ENCODE results near the gene PKMYT1. TPM values are rescaled to one million over a fixed set of nuclear protein-coding genes. Genes with fewer than 3 reads are reported as not detected.

The PKMYT1 gene
- total RNA-seq: 10 to 100 TPM in 3 of 8 experiments, 1 to 10 TPM in 4, under 1 TPM in 1; 0.36 to 48.7 (median 3.6) TPM

- 0 to 42% (median 19%) methylated on average over 1 to 13 of the region's 91 CpGs; no CpG with 5 or more reads in 7 of the 10 experiments for WGBS, 10 experiments
- H3K4me1 ChIP-seq (replicated peaks in 1 of 2): peaks cover 7 to 15% of the 10 kb centered on the region in 2 donors
- peak; percentile 70 to 88 (median 84) for ATAC-seq (replicated peaks in 6 of 8)
- H3K27ac ChIP-seq: peak within 1 kb of the TSS; percentile 74 to 90
- H3K4me3 ChIP-seq: peak within 1 kb of the TSS; percentile 48 to 77 (median 61)
- in situ Hi-C loops (cut with MboI; ENCODE audit: low pct_unique_long_range_greater_than_20kb in 2 of 9, low sequenced_read_pairs in 9 of 9, unreplicated experiment in 9 of 9): no loop called here
Measured at GRCh38 chr16:2980227-2981176, at the start of gene PKMYT1. PKMYT1 (minus strand) TSS chr16:2980446; CDS start chr16:2979657, 789 bp downstream.

- in situ Hi-C loops (cut with MboI; ENCODE audit: low pct_unique_long_range_greater_than_20kb in 2 of 9, low sequenced_read_pairs in 9 of 9, unreplicated experiment in 9 of 9): loop anchor here in 1 of 9 experiments (25.0 kb wide), 1 partner anchor 108 kb away; the partner anchor contains the start of gene ZNF213
- Histone ChIP-seq H3K27ac (peak overlapping the region in 1 of 2 donors; percentile 28), H3K4me3 (peak overlapping the region in 1 of 5 donors; percentile 25), H3K4me1 (replicated peaks in 1 of 2) (peaks cover 3 to 9% of the 10 kb centered on the region in 2 donors)
- ATAC-seq (replicated peaks in 6 of 8): peak in 5 of 8 experiments; percentile 5 to 45 (median 32)
- WGBS, 10 experiments: 0 to 72% (median 22%) methylated on average over 1 to 21 of the region's 59 CpGs; no CpG with 5 or more reads in 5 of the 10 experiments
Measured at GRCh38 chr16:3029491-3030221, 49.4 kb upstream of the PKMYT1 start.

GRCh38 chr16:3028716-3029319 lies 48.6 kb upstream of the PKMYT1 start:
- Histone ChIP-seq H3K4me3 (peak overlapping the region in 4 of 5 donors; percentile 10 to 27 (median 19)), H3K27ac (peak overlapping the region in 1 of 2 donors; percentile 58), H3K4me1 (replicated peaks in 1 of 2) (peaks cover 3 to 9% of the 10 kb centered on the region in 2 donors)
- in situ Hi-C loops (cut with MboI; ENCODE audit: low pct_unique_long_range_greater_than_20kb in 2 of 9, low sequenced_read_pairs in 9 of 9, unreplicated experiment in 9 of 9): loop anchor here in 1 of 9 experiments (25.0 kb wide), 1 partner anchor 108 kb away; the partner anchor contains the start of gene ZNF213
- peak in 3 of 8 experiments; percentile 12 to 38 (median 33) for ATAC-seq (replicated peaks in 6 of 8)
- 40 to 87% methylated on average over 1 to 2 of the region's 15 CpGs; no CpG with 5 or more reads in 8 of the 10 experiments for WGBS, 10 experiments

GRCh38 chr16:3027983-3028715 lies 47.9 kb upstream of the PKMYT1 start:
- ATAC-seq (replicated peaks in 6 of 8): peak; percentile 4 to 56 (median 48)
- in situ Hi-C loops (cut with MboI; ENCODE audit: low pct_unique_long_range_greater_than_20kb in 2 of 9, low sequenced_read_pairs in 9 of 9, unreplicated experiment in 9 of 9): loop anchor here in 1 of 9 experiments (25.0 kb wide), 1 partner anchor 109 kb away; the partner anchor contains the start of gene ZNF213
- WGBS, 10 experiments: 10 to 83% (median 60%) methylated on average over 1 to 9 of the region's 58 CpGs; no CpG with 5 or more reads in 7 of the 10 experiments
- peak overlapping the region; percentile 12 to 29 (median 26) for H3K4me3 ChIP-seq
- H3K27ac ChIP-seq: peak overlapping the region in 1 of 2 donors; percentile 58
- H3K4me1 ChIP-seq (replicated peaks in 1 of 2): peaks cover 4 to 9% of the 10 kb centered on the region in 2 donors

GRCh38 chr16:3027489-3027795 lies 47.2 kb upstream of the PKMYT1 start:
- Histone ChIP-seq H3K4me1 (replicated peaks in 1 of 2) (peaks cover 11 to 15% of the 10 kb centered on the region in 2 donors), H3K27ac (no peak overlapping the region), H3K4me3 (no peak overlapping the region)
- in situ Hi-C loops (cut with MboI; ENCODE audit: low pct_unique_long_range_greater_than_20kb in 2 of 9, low sequenced_read_pairs in 9 of 9, unreplicated experiment in 9 of 9): loop anchor here in 1 of 9 experiments (25.0 kb wide), 1 partner anchor 110 kb away; the partner anchor contains the start of gene ZNF213
- no peak for ATAC-seq (replicated peaks in 6 of 8)
- WGBS, 10 experiments: 50 to 94% (median 88%) methylated on average over 1 to 6 of the region's 8 CpGs; no CpG with 5 or more reads in 2 of the 10 experiments

GRCh38 chr16:3026609-3027488 lies 46.6 kb upstream of the PKMYT1 start:
- no peak for ATAC-seq (replicated peaks in 6 of 8)
- WGBS, 10 experiments: 83 to 100% (median 96%) methylated on average over 1 to 7 of the region's 24 CpGs; no CpG with 5 or more reads in 5 of the 10 experiments
- Histone ChIP-seq H3K4me3 (no peak overlapping the region), H3K4me1 (replicated peaks in 1 of 2) (peaks cover 17 to 21% of the 10 kb centered on the region in 2 donors), H3K27ac (no peak overlapping the region)
- in situ Hi-C loops (cut with MboI; ENCODE audit: low pct_unique_long_range_greater_than_20kb in 2 of 9, low sequenced_read_pairs in 9 of 9, unreplicated experiment in 9 of 9): loop anchor here in 1 of 9 experiments (25.0 kb wide), 1 partner anchor 110 kb away; the partner anchor contains the start of gene ZNF213

GRCh38 chr16:3026003-3026378 lies 45.7 kb upstream of the PKMYT1 start:
- ATAC-seq (replicated peaks in 6 of 8): no peak
- peaks cover 23 to 25% of the 10 kb centered on the region in 2 donors for H3K4me1 ChIP-seq (replicated peaks in 1 of 2)

GRCh38 chr16:3025032-3026002 lies 45.1 kb upstream of the PKMYT1 start:
- no peak overlapping the region for H3K4me3 ChIP-seq
- ATAC-seq (replicated peaks in 6 of 8): no peak
- no peak overlapping the region for H3K27ac ChIP-seq
- WGBS, 10 experiments: 87 to 100% (median 100%) methylated on average over 1 to 9 of the region's 18 CpGs; no CpG with 5 or more reads in 3 of the 10 experiments
- in situ Hi-C loops (cut with MboI; ENCODE audit: low pct_unique_long_range_greater_than_20kb in 2 of 9, low sequenced_read_pairs in 9 of 9, unreplicated experiment in 9 of 9): loop anchor here in 1 of 9 experiments (25.0 kb wide), 1 partner anchor 112 kb away; the partner anchor contains the start of gene ZNF213
- peaks cover 23 to 32% of the 10 kb centered on the region in 2 donors for H3K4me1 ChIP-seq (replicated peaks in 1 of 2)

More at GRCh38 chr16:3026003-3026378, 45.7 kb upstream of the PKMYT1 start:
- in situ Hi-C loops (cut with MboI; ENCODE audit: low pct_unique_long_range_greater_than_20kb in 2 of 9, low sequenced_read_pairs in 9 of 9, unreplicated experiment in 9 of 9): loop anchor here in 1 of 9 experiments (25.0 kb wide), 1 partner anchor 111 kb away; the partner anchor contains the start of gene ZNF213
- Histone ChIP-seq H3K27ac (no peak overlapping the region), H3K4me3 (no peak overlapping the region)
- 80 to 100% (median 90%) methylated on average over 1 to 7 of the region's 8 CpGs; no CpG with 5 or more reads in 4 of the 10 experiments for WGBS, 10 experiments

- in situ Hi-C loops (cut with MboI; ENCODE audit: low pct_unique_long_range_greater_than_20kb in 2 of 9, low sequenced_read_pairs in 9 of 9, unreplicated experiment in 9 of 9): no loop called here
- Histone ChIP-seq H3K27ac (peak within 1 kb of the TSS; percentile 92 to 93), H3K4me1 (replicated peaks in 1 of 2) (peaks cover 25 to 33% of the 10 kb centered on the region in 2 donors)
Measured at GRCh38 chr16:3023669-3024478, 43.6 kb upstream of the PKMYT1 start, which contains the start of the genes HCFC1R1 and THOC6. HCFC1R1 (minus strand) TSS chr16:3023942; CDS start chr16:3023941, 1 bp downstream. THOC6 (plus strand) TSS chr16:3024035; CDS start chr16:3024327, 292 bp downstream.

More at GRCh38 chr16:3023669-3024478, 43.6 kb upstream of the PKMYT1 start, which contains the start of the genes HCFC1R1 and THOC6:
- 0% methylated on average over 4 to 10 of the region's 69 CpGs; no CpG with 5 or more reads in 7 of the 10 experiments for WGBS, 10 experiments
- peak; percentile 58 to 79 (median 64) for ATAC-seq (replicated peaks in 6 of 8)
- H3K4me3 ChIP-seq: peak within 1 kb of the TSS; percentile 66 to 87 (median 76)

All from motor neuron (in vitro differentiated cells).